Measurements from ENCODE around the gene MYH11. TPM values are rescaled to one million over a fixed set of nuclear protein-coding genes. Genes with fewer than 3 reads are reported as not detected.

Gene MYH11
- total RNA-seq, 1 donor from 2014 or later: 0.04 TPM

DNA sequence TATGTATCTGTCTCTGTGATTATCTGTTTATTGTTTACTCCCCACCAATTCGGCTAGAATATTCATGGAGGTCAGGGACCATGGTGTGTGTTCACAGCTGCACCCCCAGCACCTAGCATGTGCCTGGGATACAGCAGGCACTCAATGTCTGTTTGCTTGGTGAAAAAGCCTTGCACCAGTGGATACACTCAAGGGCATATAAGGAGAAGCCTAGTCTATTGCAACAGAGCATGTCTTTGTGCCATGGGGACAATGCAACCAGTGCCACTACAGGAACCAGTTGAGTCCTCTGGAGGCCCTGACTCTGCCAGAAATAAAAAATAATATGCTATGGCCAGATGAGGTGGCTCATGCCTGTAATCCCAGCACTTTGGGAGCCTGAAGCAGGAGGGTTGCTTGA lies 113.2 kb downstream of the MYH11 start:
- TF ChIP-seq, protein P1, sequence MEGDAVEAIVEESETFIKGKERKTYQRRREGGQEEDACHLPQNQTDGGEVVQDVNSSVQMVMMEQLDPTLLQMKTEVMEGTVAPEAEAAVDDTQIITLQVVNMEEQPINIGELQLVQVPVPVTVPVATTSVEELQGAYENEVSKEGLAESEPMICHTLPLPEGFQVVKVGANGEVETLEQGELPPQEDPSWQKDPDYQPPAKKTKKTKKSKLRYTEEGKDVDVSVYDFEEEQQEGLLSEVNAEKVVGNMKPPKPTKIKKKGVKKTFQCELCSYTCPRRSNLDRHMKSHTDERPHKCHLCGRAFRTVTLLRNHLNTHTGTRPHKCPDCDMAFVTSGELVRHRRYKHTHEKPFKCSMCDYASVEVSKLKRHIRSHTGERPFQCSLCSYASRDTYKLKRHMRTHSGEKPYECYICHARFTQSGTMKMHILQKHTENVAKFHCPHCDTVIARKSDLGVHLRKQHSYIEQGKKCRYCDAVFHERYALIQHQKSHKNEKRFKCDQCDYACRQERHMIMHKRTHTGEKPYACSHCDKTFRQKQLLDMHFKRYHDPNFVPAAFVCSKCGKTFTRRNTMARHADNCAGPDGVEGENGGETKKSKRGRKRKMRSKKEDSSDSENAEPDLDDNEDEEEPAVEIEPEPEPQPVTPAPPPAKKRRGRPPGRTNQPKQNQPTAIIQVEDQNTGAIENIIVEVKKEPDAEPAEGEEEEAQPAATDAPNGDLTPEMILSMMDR (IDR thresholded peaks at IDR 0.05; ENCODE audit: insufficient read depth, low read length, poor library complexity, severe bottlenecking): no peak
- H3K4me3 ChIP-seq (ENCODE audit: low read depth, low read length): no peak overlapping the region

DNA sequence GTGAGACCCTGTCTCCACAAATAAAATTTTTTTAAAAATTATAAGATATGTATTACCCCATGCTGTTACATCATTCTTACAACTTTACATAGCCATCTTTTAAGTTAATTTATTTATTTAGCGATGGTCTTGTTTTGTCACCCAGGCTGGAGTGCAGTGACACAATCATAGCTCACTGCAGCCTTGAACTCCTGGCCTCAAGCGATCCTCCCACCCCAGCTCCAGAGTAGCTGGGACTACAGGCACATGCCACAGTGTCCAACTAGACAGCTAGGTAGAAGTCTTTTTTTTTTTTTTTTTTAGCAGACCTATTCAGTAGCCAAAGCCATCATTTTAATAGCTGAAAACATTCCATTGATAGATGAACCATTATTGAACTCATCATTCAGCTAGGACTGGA lies 114.1 kb downstream of the MYH11 start:
- H3K36me3 ChIP-seq (ENCODE audit: control insufficient read depth, insufficient read depth, low read length): no peaks in the 10 kb centered on the region
- TF ChIP-seq, protein P1 (IDR thresholded peaks at IDR 0.05; ENCODE audit: insufficient read depth, low read length, poor library complexity, severe bottlenecking): no peak
- peaks cover 2% of the 10 kb centered on the region for H3K27me3 ChIP-seq (ENCODE audit: control insufficient read depth, insufficient read depth, low read length)
- no peak overlapping the region for H3K4me3 ChIP-seq (ENCODE audit: low read depth, low read length)
- DNase-seq (ENCODE audit: low read depth): no peak

More for the DNA sequence above, 113.2 kb downstream of the MYH11 start:
- Histone ChIP-seq H3K27me3 (ENCODE audit: control insufficient read depth, insufficient read depth, low read length) (peaks cover 2% of the 10 kb centered on the region), H3K36me3 (ENCODE audit: control insufficient read depth, insufficient read depth, low read length) (no peaks in the 10 kb centered on the region)
- DNase-seq (ENCODE audit: low read depth): no peak

DNA sequence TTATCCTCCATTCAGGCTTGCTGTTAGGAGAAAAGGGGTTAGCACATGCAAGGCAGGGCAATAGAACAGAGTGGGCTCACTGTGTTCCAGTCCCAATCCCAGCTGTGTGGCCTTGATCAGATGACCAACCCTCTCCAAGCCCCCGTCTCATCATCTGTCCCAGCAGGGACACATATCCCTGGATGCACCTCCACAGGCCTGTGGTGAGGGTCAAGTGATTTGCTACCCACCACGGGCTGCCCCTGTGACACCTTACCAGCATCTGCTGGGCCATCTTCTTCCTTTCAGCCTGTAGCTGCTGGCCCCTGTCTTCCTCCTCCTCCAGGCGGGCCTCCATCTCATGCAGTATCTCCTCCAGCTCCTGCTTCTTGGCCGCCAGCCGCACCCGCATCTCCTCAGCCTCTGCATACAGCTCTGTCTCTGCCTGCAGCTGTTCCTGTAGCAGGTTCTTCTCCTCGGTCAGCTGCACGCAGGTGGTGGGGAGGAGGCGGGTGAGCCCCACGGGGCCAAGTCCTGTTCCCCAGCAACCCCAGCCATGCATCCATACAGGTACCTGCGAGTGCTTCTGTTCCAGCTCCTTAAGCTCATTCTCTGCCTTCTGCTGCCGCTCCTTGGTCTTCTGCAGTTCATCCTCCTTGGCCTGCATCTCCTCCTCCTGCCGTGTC lies 115.5 kb downstream of the MYH11 start:
- Histone ChIP-seq H3K36me3 (ENCODE audit: control insufficient read depth, insufficient read depth, low read length) (no peaks in the 10 kb centered on the region), H3K27me3 (ENCODE audit: control insufficient read depth, insufficient read depth, low read length) (peaks cover 2% of the 10 kb centered on the region), H3K4me3 (ENCODE audit: low read depth, low read length) (no peak overlapping the region)
- no peak for DNase-seq (ENCODE audit: low read depth)
- TF ChIP-seq, protein P1 (IDR thresholded peaks at IDR 0.05; ENCODE audit: insufficient read depth, low read length, poor library complexity, severe bottlenecking): no peak

DNA sequence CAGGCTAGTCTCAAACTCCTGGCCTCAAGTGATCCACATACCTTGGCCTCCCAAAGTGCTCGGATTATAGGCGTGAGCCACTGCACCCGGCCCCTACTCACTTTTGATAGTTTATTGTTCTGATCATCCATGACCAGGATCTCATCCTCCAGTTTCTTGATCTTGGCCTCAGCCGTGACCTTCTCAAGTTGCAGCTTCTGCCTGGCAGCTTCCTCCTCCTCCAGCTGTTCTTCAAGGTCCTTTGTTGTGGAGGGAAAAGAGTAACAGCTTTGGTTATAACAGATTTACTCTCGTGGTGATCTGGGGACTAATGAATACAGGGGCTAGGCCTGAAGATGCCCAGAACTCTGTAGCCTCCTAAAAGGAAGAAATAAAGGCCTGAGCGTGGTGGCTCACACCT lies 116.9 kb downstream of the MYH11 start:
- TF ChIP-seq, protein P1 (IDR thresholded peaks at IDR 0.05; ENCODE audit: insufficient read depth, low read length, poor library complexity, severe bottlenecking): no peak
- DNase-seq (ENCODE audit: low read depth): no peak
- Histone ChIP-seq H3K27me3 (ENCODE audit: control insufficient read depth, insufficient read depth, low read length) (no peaks in the 10 kb centered on the region), H3K4me3 (ENCODE audit: low read depth, low read length) (no peak overlapping the region), H3K36me3 (ENCODE audit: control insufficient read depth, insufficient read depth, low read length) (no peaks in the 10 kb centered on the region)

DNA sequence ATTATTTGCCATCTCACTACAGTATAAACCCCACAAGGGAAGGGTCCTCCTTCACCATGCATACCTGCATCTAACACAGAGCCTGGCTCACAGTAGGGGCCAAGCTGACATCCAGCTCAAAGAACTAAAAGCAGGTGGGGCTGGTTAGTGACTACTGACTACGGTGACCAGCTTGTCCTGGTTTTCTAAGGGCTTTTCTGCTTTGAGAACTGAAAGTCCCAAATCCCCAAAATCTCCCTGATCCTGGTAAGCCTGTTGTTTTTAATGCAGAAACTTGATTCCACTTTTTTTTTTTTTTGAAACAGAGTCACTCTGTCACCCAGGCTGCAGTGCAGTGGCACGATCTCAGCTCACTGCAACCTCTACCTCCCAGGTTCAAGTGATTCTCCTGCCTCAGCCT lies 117.4 kb downstream of the MYH11 start:
- no peaks in the 10 kb centered on the region for H3K36me3 ChIP-seq (ENCODE audit: control insufficient read depth, insufficient read depth, low read length)
- TF ChIP-seq, protein P1 (IDR thresholded peaks at IDR 0.05; ENCODE audit: insufficient read depth, low read length, poor library complexity, severe bottlenecking): no peak

DNA sequence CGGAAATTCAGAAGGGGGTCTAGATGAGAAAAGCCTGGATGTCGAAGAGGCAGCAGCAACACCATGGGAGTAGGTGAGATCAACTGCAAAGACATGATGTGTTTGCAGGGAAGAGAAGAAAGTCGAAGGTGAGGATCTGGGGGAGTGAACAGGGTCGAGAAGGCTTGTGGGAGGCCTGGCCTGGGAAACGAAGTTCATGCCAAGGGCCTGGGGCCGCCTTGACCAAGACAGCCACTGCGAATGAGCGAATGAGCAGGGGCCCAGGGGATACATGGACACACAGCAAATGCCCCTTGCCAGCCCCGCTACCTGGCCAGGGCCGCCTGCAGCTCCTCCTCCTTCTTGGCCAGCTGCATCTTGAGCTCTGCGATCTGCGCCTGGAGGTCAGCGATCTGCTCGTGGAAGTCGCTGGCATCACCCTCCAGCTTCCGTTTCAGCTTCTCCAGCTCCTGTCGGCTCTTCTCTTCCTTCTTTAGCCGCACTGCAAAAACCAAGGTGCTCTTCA lies 119.6 kb downstream of the MYH11 start:
- DNase-seq (ENCODE audit: low read depth): no peak
- Histone ChIP-seq H3K4me3 (ENCODE audit: low read depth, low read length) (no peak overlapping the region), H3K27me3 (ENCODE audit: control insufficient read depth, insufficient read depth, low read length) (no peaks in the 10 kb centered on the region), H3K36me3 (ENCODE audit: control insufficient read depth, insufficient read depth, low read length) (no peaks in the 10 kb centered on the region)
- TF ChIP-seq, protein P1 (IDR thresholded peaks at IDR 0.05; ENCODE audit: insufficient read depth, low read length, poor library complexity, severe bottlenecking): no peak

More for the DNA sequence above, 117.4 kb downstream of the MYH11 start:
- no peak for DNase-seq (ENCODE audit: low read depth)
- Histone ChIP-seq H3K27me3 (ENCODE audit: control insufficient read depth, insufficient read depth, low read length) (no peaks in the 10 kb centered on the region), H3K4me3 (ENCODE audit: low read depth, low read length) (no peak overlapping the region)
